Measurements from ENCODE around the gene SHISAL1. TPM values are rescaled to one million over a fixed set of nuclear protein-coding genes. Genes with fewer than 3 reads are reported as not detected.

The SHISAL1 gene
- total RNA-seq, 1 experiment from 2014 or later: not detected

DNA sequence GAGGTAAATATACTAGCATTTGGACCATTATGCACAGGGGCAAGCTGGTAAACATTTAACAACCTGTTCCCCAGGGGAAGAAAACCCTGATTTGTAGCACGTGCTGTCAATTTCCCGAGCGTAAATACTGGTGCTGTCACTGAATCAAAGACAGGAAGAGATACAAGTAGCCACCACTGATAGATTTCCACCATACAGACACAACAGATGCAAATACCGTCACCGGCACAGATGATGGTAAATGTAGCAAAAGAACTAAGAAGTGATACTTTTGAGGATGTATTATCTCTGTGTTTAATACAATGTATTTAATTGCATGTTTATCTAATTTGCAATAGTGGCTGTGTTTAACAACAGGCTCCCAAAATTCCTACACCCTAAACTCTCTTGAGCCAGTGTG, 39.6 kb downstream of the SHISAL1 start:
- intact Hi-C loops (cut with micrococcal nuclease; ENCODE audit: unreplicated experiment): no loop called here
- TF ChIP-seq, protein P1, sequence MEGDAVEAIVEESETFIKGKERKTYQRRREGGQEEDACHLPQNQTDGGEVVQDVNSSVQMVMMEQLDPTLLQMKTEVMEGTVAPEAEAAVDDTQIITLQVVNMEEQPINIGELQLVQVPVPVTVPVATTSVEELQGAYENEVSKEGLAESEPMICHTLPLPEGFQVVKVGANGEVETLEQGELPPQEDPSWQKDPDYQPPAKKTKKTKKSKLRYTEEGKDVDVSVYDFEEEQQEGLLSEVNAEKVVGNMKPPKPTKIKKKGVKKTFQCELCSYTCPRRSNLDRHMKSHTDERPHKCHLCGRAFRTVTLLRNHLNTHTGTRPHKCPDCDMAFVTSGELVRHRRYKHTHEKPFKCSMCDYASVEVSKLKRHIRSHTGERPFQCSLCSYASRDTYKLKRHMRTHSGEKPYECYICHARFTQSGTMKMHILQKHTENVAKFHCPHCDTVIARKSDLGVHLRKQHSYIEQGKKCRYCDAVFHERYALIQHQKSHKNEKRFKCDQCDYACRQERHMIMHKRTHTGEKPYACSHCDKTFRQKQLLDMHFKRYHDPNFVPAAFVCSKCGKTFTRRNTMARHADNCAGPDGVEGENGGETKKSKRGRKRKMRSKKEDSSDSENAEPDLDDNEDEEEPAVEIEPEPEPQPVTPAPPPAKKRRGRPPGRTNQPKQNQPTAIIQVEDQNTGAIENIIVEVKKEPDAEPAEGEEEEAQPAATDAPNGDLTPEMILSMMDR (IDR thresholded peaks at IDR 0.05; ENCODE audit: unreplicated experiment): no peak
- BruUV-seq (replicated peaks): no TSS peak
- Mint-ChIP-seq H3K9me3 (ENCODE audit: low read depth, unreplicated experiment) (no peaks in the 10 kb centered on the region), H3K4me1 (ENCODE audit: low read depth, unreplicated experiment) (no peaks in the 10 kb centered on the region), H3K27ac (ENCODE audit: unreplicated experiment) (no peak overlapping the region), H3K36me3 (ENCODE audit: insufficient read depth, unreplicated experiment) (no peaks in the 10 kb centered on the region), H3K4me3 (ENCODE audit: low read depth, unreplicated experiment) (no peak overlapping the region), H3K27me3 (ENCODE audit: unreplicated experiment) (peaks cover 55% of the 10 kb centered on the region)
- no peak for DNase-seq
- CTCF ChIA-PET: interaction anchor here (0.7 kb wide), 1 partner anchor 9 kb away, joined by 3 read pairs; no protein-coding TSS in a partner anchor

- CTCF ChIA-PET: interaction anchor here (0.7 kb wide), 1 partner anchor 10 kb away, joined by 3 read pairs; no protein-coding TSS in a partner anchor
- DNase-seq: no peak
- BruUV-seq (replicated peaks): no TSS peak
- TF ChIP-seq, protein P1 (IDR thresholded peaks at IDR 0.05; ENCODE audit: unreplicated experiment): no peak
- no peaks in the 10 kb centered on the region for H3K4me1 Mint-ChIP-seq (ENCODE audit: low read depth, unreplicated experiment)
- H3K27ac Mint-ChIP-seq (ENCODE audit: unreplicated experiment): no peak overlapping the region
- H3K9me3 Mint-ChIP-seq (ENCODE audit: low read depth, unreplicated experiment): no peaks in the 10 kb centered on the region
- H3K27me3 Mint-ChIP-seq (ENCODE audit: unreplicated experiment): peaks cover 47% of the 10 kb centered on the region
- H3K4me3 Mint-ChIP-seq (ENCODE audit: low read depth, unreplicated experiment): no peak overlapping the region
- H3K36me3 Mint-ChIP-seq (ENCODE audit: insufficient read depth, unreplicated experiment): no peaks in the 10 kb centered on the region
- intact Hi-C loops (cut with micrococcal nuclease; ENCODE audit: unreplicated experiment): no loop called here
Measured at GRCh38 chr22:44272401-44272771, 40.4 kb downstream of the SHISAL1 start.

- Mint-ChIP-seq H3K36me3 (ENCODE audit: insufficient read depth, unreplicated experiment) (no peaks in the 10 kb centered on the region), H3K4me1 (ENCODE audit: low read depth, unreplicated experiment) (no peaks in the 10 kb centered on the region), H3K4me3 (ENCODE audit: low read depth, unreplicated experiment) (no peak overlapping the region), H3K9me3 (ENCODE audit: low read depth, unreplicated experiment) (no peaks in the 10 kb centered on the region), H3K27ac (ENCODE audit: unreplicated experiment) (no peak overlapping the region), H3K27me3 (ENCODE audit: unreplicated experiment) (peaks cover 42% of the 10 kb centered on the region)
- TF ChIP-seq, protein P1 (IDR thresholded peaks at IDR 0.05; ENCODE audit: unreplicated experiment): no peak
- intact Hi-C loops (cut with micrococcal nuclease; ENCODE audit: unreplicated experiment): no loop called here
- no TSS peak for BruUV-seq (replicated peaks)
- CTCF ChIA-PET: no interaction called here
- no peak for DNase-seq
Measured at GRCh38 chr22:44271732-44272400, 40.9 kb downstream of the SHISAL1 start.

GRCh38 chr22:44271010-44271500, 41.7 kb downstream of the SHISAL1 start:
- BruUV-seq (replicated peaks): no TSS peak
- TF ChIP-seq, protein P1 (IDR thresholded peaks at IDR 0.05; ENCODE audit: unreplicated experiment): no peak
- no peak for DNase-seq
- Mint-ChIP-seq H3K4me1 (ENCODE audit: low read depth, unreplicated experiment) (no peaks in the 10 kb centered on the region), H3K27me3 (ENCODE audit: unreplicated experiment) (peaks cover 34% of the 10 kb centered on the region), H3K9me3 (ENCODE audit: low read depth, unreplicated experiment) (no peaks in the 10 kb centered on the region), H3K27ac (ENCODE audit: unreplicated experiment) (no peak overlapping the region), H3K4me3 (ENCODE audit: low read depth, unreplicated experiment) (no peak overlapping the region), H3K36me3 (ENCODE audit: insufficient read depth, unreplicated experiment) (no peaks in the 10 kb centered on the region)
- intact Hi-C loops (cut with micrococcal nuclease; ENCODE audit: unreplicated experiment): no loop called here
- CTCF ChIA-PET: interaction anchor here (0.6 kb wide), 1 partner anchor 136 kb away, joined by 3 read pairs; no protein-coding TSS in a partner anchor
